ENCODE data around the gene ADNP2.

Gene ADNP2

GRCh38 chr18:80108739-80109675 is at the start of gene ADNP2:
ADNP2 (plus strand) TSS chr18:80109262; CDS start chr18:80117543, 8,281 bp downstream.
- peak; percentile 88 for DNase-seq

- no peak for DNase-seq
Measured at GRCh38 chr18:80059945-80060344, 49.1 kb upstream of the ADNP2 start.

GRCh38 chr18:80065705-80066104 is 43.4 kb upstream of the ADNP2 start:
- DNase-seq = no peak

- no peak for DNase-seq
Measured at GRCh38 chr18:80067321-80067720, 41.7 kb upstream of the ADNP2 start.

GRCh38 chr18:80067897-80068296 is 41.2 kb upstream of the ADNP2 start:
- no peak for DNase-seq

GRCh38 chr18:80068571-80069272 is 40.3 kb upstream of the ADNP2 start:
- DNase-seq = no peak

GRCh38 chr18:80070825-80071224 is 38.2 kb upstream of the ADNP2 start:
- DNase-seq = no peak

GRCh38 chr18:80074183-80074582 is 34.9 kb upstream of the ADNP2 start:
- no peak for DNase-seq

GRCh38 chr18:80074697-80075096 is 34.4 kb upstream of the ADNP2 start:
- DNase-seq = no peak

- no peak for DNase-seq
Measured at GRCh38 chr18:80075940-80076339, 33.1 kb upstream of the ADNP2 start.

- DNase-seq = no peak
Measured at GRCh38 chr18:80076379-80076778, 32.7 kb upstream of the ADNP2 start.

GRCh38 chr18:80077873-80078272 is 31.2 kb upstream of the ADNP2 start:
- DNase-seq = no peak

GRCh38 chr18:80086281-80086680 is 22.8 kb upstream of the ADNP2 start:
- DNase-seq = no peak

GRCh38 chr18:80088036-80088435 is 21.0 kb upstream of the ADNP2 start:
- DNase-seq = no peak

- no peak for DNase-seq
Measured at GRCh38 chr18:80088823-80089222, 20.2 kb upstream of the ADNP2 start.

- DNase-seq = no peak
Measured at GRCh38 chr18:80095414-80095813, 13.6 kb upstream of the ADNP2 start.

GRCh38 chr18:80096032-80096565 is 13.0 kb upstream of the ADNP2 start:
- DNase-seq = no peak

GRCh38 chr18:80097201-80097600 is 11.9 kb upstream of the ADNP2 start:
- no peak for DNase-seq

GRCh38 chr18:80103231-80103630 is 5.8 kb upstream of the ADNP2 start:
- DNase-seq = no peak

- no peak for DNase-seq
Measured at GRCh38 chr18:80104364-80104779, 4.7 kb upstream of the ADNP2 start.

- DNase-seq = no peak
Measured at GRCh38 chr18:80105369-80106167, 3.5 kb upstream of the ADNP2 start.

- DNase-seq = no peak
Measured at GRCh38 chr18:80106482-80107051, 2.5 kb upstream of the ADNP2 start.

GRCh38 chr18:80107426-80107825 is 1.6 kb upstream of the ADNP2 start:
- no peak for DNase-seq
